SK-N-SH (cell line): ENCODE measurements around the gene EMP3. TPM values are rescaled to one million over a fixed set of nuclear protein-coding genes. Genes with fewer than 3 reads are reported as not detected.
A peak's percentile ranks its signal among the peaks of the same experiment; 100 is the strongest.

Source experiments
- CHD2 ChIP-seq: fragments of 150-350 bp; IDR thresholded peaks from 2 replicates; pipeline ENCODE4 v1.6.1; 2018; ENCODE audit warnings: low read length; ENCODE audit not compliant: partially characterized antibody
- EZH2phosphoT487 ChIP-seq: fragments of 200-600 bp; sonication (generic); IDR thresholded peaks from 2 replicates; pipeline ENCODE4 v1.6.1; 2017; ENCODE audit warnings: low read depth, mixed run types, mild to moderate bottlenecking, antibody characterized with exemption, moderate library complexity, borderline replicate concordance
- FOSL2 ChIP-seq: IDR thresholded peaks from 2 replicates; pipeline ENCODE4 v1.4.0; 2012; ENCODE audit warnings: low read depth, mild to moderate bottlenecking, moderate library complexity, borderline replicate concordance
- FOXJ3 ChIP-seq: sonication (generic); formaldehyde crosslinking; IDR thresholded peaks from 2 replicates; pipeline ENCODE4 v1.5.1; 2020; ENCODE audit warnings: mild to moderate bottlenecking, missing genetic modification reagents
- FOXM1 ChIP-seq: IDR thresholded peaks from 2 replicates; pipeline ENCODE4 v1.4.0; 2012; ENCODE audit warnings: low read depth, mild to moderate bottlenecking
- GATA2 ChIP-seq: sonication (generic); formaldehyde crosslinking; IDR thresholded peaks from 2 replicates; pipeline ENCODE4 v1.5.0; 2020; ENCODE audit warnings: mild to moderate bottlenecking, missing genetic modification reagents
- MEF2A ChIP-seq: IDR thresholded peaks from 2 replicates; pipeline ENCODE4 v1.4.0; 2012; ENCODE audit warnings: low read depth, borderline replicate concordance
- MXI1 ChIP-seq: IDR thresholded peaks from 2 replicates; pipeline ENCODE4 v1.6.1; 2012; ENCODE audit warnings: mild to moderate bottlenecking, low read depth, low read length, improper control_type of control experiment
- RAD21 ChIP-seq: IDR thresholded peaks from 2 replicates; pipeline ENCODE4 v1.6.1; 2012; ENCODE audit warnings: mild to moderate bottlenecking, low read length
- RFX5 ChIP-seq: IDR thresholded peaks from 2 replicates; pipeline ENCODE4 v1.6.1; 2012; ENCODE audit warnings: mild to moderate bottlenecking, improper control_type of control experiment, low read length
- SIN3A ChIP-seq: IDR thresholded peaks from 2 replicates; pipeline ENCODE4 v1.6.1; 2012; ENCODE audit warnings: low read depth, mild to moderate bottlenecking, low read length, moderate library complexity, borderline replicate concordance
- SMC3 ChIP-seq: IDR thresholded peaks from 2 replicates; pipeline ENCODE4 v1.6.1; 2012; ENCODE audit warnings: low read depth, low read length, improper control_type of control experiment
- TCF12 ChIP-seq: IDR thresholded peaks from 2 replicates; pipeline ENCODE4 v1.4.0; 2012
- YY1 ChIP-seq: IDR thresholded peaks from 2 replicates; pipeline ENCODE4 v1.4.0; 2012; ENCODE audit warnings: low read depth, mild to moderate bottlenecking
- polyA plus RNA-seq, 3 experiments: library from polyadenylated mRNA; depleted of rRNA; stranded (reverse); fragments of >200 nt; gene quantifications; 2 replicates each; pipeline ENCODE4 v1.2.3, GENCODE V29; 2012
- TF ChIP-seq, protein P1 (sequence below): fragments of 150-350 bp; IDR thresholded peaks from 2 replicates; pipeline ENCODE4 v1.6.1; 2017; ENCODE audit warnings: antibody characterized with exemption, low read length, low read depth, borderline replicate concordance
- TF ChIP-seq, protein P2 (sequence below): fragments of 200-600 bp; sonication (generic); IDR thresholded peaks from 2 replicates; pipeline ENCODE4 v1.6.1; 2017; ENCODE audit warnings: antibody characterized with exemption, mild to moderate bottlenecking, moderate library complexity
- TF ChIP-seq, protein P3 (sequence below): IDR thresholded peaks from 2 replicates; pipeline ENCODE4 v1.6.1; 2012; ENCODE audit warnings: mild to moderate bottlenecking, low read depth, low read length, moderate library complexity
- TF ChIP-seq, protein P4 (sequence below): IDR thresholded peaks from 2 replicates; pipeline ENCODE4 v1.4.0; 2012; ENCODE audit warnings: low read depth, borderline replicate concordance
- TF ChIP-seq, protein P5 (sequence below): IDR thresholded peaks from 2 replicates; pipeline ENCODE4; 2012
- TF ChIP-seq, protein P6 (sequence below): IDR thresholded peaks from 2 replicates; pipeline ENCODE4 v1.4.0; 2012; ENCODE audit warnings: low read depth, borderline replicate concordance

EMP3 gene
- polyA plus RNA-seq, 1 of the 3 experiments (the other 2 are of a cell fraction) = 263 TPM

DNA sequence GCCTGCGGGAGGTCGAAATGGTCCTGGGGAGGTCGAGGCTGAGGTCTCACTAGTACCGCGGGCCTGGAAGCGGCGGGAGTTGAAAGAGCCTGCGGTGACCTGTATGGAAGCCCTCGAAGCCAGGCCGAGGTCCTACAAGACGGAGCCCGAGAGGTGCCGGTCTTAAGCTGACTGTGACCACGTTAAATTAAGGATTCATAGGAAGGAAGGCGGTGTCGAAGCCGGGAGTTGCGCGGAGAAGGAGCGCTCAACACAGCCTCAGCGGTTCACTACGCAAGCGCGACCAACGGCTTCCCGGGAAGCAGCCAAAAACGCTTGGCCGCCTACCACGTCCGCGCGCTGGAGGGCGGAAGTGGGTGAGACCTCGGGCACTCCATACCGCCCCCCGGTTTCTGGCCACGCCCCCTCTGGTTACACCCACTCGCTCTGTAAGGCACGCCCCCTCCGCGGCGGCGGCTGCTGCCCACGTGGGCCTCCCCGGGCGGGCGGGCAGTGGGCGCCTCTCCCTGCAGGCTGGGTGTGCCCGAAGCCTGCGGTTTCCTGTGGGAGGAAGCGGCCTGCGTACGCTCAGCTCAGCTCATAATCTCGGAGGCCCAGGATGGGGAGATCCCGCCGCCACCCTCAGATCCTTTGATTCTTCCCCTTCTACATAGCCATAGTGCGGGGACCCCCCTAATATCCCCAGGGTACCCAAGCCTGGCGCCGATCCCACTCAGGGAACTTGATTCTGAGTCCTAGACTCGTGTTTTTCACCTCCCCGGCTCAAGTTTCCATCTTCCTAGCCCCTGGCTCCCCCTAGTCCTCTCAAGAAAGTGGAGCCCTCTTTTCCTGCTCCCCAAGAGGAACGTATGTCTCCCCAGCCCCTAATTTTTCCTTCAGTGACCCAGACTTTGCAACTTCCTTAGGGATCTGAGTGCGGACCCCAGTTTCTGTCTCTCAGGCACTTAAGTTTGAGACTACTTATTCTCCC lies 3.4 kb upstream of the EMP3 start (continued):
- TF ChIP-seq, protein P1, sequence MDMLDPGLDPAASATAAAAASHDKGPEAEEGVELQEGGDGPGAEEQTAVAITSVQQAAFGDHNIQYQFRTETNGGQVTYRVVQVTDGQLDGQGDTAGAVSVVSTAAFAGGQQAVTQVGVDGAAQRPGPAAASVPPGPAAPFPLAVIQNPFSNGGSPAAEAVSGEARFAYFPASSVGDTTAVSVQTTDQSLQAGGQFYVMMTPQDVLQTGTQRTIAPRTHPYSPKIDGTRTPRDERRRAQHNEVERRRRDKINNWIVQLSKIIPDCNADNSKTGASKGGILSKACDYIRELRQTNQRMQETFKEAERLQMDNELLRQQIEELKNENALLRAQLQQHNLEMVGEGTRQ = peak; percentile 67
- TF ChIP-seq MEF2A (no peak), SIN3A (peak; percentile 73; the same call in 1 of the 2 replicates), SMC3 (peak; percentile 15; the same call in 1 of the 2 replicates), RAD21 (no peak), FOSL2 (no peak), CHD2 (peak; percentile 69), FOXJ3 (CRISPR knock-in tag) (no peak), GATA2 (no peak), RFX5 (no peak), EZH2phosphoT487 (no peak), TCF12 (peak; percentile 60; the same call in 1 of the 2 replicates), MXI1 (peak; percentile 96), YY1 (0 out of 2 replicates have a peak, but pooled peaks have one; percentile 5), FOXM1 (no peak)
- TF ChIP-seq, protein P2, sequence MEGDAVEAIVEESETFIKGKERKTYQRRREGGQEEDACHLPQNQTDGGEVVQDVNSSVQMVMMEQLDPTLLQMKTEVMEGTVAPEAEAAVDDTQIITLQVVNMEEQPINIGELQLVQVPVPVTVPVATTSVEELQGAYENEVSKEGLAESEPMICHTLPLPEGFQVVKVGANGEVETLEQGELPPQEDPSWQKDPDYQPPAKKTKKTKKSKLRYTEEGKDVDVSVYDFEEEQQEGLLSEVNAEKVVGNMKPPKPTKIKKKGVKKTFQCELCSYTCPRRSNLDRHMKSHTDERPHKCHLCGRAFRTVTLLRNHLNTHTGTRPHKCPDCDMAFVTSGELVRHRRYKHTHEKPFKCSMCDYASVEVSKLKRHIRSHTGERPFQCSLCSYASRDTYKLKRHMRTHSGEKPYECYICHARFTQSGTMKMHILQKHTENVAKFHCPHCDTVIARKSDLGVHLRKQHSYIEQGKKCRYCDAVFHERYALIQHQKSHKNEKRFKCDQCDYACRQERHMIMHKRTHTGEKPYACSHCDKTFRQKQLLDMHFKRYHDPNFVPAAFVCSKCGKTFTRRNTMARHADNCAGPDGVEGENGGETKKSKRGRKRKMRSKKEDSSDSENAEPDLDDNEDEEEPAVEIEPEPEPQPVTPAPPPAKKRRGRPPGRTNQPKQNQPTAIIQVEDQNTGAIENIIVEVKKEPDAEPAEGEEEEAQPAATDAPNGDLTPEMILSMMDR = no peak
- TF ChIP-seq, protein P3, sequence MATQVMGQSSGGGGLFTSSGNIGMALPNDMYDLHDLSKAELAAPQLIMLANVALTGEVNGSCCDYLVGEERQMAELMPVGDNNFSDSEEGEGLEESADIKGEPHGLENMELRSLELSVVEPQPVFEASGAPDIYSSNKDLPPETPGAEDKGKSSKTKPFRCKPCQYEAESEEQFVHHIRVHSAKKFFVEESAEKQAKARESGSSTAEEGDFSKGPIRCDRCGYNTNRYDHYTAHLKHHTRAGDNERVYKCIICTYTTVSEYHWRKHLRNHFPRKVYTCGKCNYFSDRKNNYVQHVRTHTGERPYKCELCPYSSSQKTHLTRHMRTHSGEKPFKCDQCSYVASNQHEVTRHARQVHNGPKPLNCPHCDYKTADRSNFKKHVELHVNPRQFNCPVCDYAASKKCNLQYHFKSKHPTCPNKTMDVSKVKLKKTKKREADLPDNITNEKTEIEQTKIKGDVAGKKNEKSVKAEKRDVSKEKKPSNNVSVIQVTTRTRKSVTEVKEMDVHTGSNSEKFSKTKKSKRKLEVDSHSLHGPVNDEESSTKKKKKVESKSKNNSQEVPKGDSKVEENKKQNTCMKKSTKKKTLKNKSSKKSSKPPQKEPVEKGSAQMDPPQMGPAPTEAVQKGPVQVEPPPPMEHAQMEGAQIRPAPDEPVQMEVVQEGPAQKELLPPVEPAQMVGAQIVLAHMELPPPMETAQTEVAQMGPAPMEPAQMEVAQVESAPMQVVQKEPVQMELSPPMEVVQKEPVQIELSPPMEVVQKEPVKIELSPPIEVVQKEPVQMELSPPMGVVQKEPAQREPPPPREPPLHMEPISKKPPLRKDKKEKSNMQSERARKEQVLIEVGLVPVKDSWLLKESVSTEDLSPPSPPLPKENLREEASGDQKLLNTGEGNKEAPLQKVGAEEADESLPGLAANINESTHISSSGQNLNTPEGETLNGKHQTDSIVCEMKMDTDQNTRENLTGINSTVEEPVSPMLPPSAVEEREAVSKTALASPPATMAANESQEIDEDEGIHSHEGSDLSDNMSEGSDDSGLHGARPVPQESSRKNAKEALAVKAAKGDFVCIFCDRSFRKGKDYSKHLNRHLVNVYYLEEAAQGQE = peak; percentile 4; the same call in 1 of the 2 replicates
- TF ChIP-seq, protein P4, sequence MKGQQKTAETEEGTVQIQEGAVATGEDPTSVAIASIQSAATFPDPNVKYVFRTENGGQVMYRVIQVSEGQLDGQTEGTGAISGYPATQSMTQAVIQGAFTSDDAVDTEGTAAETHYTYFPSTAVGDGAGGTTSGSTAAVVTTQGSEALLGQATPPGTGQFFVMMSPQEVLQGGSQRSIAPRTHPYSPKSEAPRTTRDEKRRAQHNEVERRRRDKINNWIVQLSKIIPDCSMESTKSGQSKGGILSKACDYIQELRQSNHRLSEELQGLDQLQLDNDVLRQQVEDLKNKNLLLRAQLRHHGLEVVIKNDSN = peak; percentile 90
- TF ChIP-seq, protein P5, sequence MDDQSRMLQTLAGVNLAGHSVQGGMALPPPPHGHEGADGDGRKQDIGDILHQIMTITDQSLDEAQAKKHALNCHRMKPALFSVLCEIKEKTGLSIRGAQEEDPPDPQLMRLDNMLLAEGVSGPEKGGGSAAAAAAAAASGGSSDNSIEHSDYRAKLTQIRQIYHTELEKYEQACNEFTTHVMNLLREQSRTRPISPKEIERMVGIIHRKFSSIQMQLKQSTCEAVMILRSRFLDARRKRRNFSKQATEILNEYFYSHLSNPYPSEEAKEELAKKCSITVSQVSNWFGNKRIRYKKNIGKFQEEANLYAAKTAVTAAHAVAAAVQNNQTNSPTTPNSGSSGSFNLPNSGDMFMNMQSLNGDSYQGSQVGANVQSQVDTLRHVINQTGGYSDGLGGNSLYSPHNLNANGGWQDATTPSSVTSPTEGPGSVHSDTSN = peak; percentile 48
- TF ChIP-seq, protein P6, sequence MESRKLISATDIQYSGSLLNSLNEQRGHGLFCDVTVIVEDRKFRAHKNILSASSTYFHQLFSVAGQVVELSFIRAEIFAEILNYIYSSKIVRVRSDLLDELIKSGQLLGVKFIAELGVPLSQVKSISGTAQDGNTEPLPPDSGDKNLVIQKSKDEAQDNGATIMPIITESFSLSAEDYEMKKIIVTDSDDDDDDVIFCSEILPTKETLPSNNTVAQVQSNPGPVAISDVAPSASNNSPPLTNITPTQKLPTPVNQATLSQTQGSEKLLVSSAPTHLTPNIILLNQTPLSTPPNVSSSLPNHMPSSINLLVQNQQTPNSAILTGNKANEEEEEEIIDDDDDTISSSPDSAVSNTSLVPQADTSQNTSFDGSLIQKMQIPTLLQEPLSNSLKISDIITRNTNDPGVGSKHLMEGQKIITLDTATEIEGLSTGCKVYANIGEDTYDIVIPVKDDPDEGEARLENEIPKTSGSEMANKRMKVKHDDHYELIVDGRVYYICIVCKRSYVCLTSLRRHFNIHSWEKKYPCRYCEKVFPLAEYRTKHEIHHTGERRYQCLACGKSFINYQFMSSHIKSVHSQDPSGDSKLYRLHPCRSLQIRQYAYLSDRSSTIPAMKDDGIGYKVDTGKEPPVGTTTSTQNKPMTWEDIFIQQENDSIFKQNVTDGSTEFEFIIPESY = no peak
